ENCODE results near the gene WSCD1. TPM values are rescaled to one million over a fixed set of nuclear protein-coding genes. Genes with fewer than 3 reads are reported as not detected.
A peak's percentile ranks its signal among the peaks of the same experiment; 100 is the strongest.

The WSCD1 gene
- total and polyA plus RNA-seq, 7 donors, result 4.1 to 17.5 (median 7.1) TPM

GRCh38 chr17:6165806-6166205 lies 95.6 kb downstream of the WSCD1 start:
- H3K27me3 ChIP-seq (ENCODE audit: insufficient read depth in 3 of 3, low read length in 2 of 3), result no peaks in the 10 kb centered on the region
- DNase-seq, result no peak

GRCh38 chr17:6166492-6167179 lies 96.5 kb downstream of the WSCD1 start:
- WGBS, 3 donors, result 51 to 58% (median 56%) methylated on average over 6 of the region's 6 CpGs

More at GRCh38 chr17:6165806-6166205, 95.6 kb downstream of the WSCD1 start:
- Histone ChIP-seq H3K9me3 (no peaks in the 10 kb centered on the region), H3K27ac (no peak overlapping the region), H3K4me1 (peaks cover 2% of the 10 kb centered on the region), H3K4me3 (no peak overlapping the region), H3K36me3 (ENCODE audit: insufficient read depth in 1 of 2, low read depth in 1 of 2) (no peaks in the 10 kb centered on the region)
- no peak for ATAC-seq
- WGBS, 3 donors, result 76 to 84% (median 83%) methylated on average over 6 of the region's 6 CpGs
- intact Hi-C loops (cut with DNase I), result no loop called here
- no peak for TF ChIP-seq CTCF (IDR thresholded peaks at IDR 0.05)

GRCh38 chr17:6168296-6168695 lies 98.1 kb downstream of the WSCD1 start:
- Histone ChIP-seq H3K4me1 (peaks cover 2% of the 10 kb centered on the region), H3K27me3 (ENCODE audit: insufficient read depth in 3 of 3, low read length in 2 of 3) (no peaks in the 10 kb centered on the region), H3K4me3 (no peak overlapping the region), H3K36me3 (ENCODE audit: insufficient read depth in 1 of 2, low read depth in 1 of 2) (no peaks in the 10 kb centered on the region), H3K9me3 (no peaks in the 10 kb centered on the region), H3K27ac (no peak overlapping the region)
- WGBS, 3 donors, result 72 to 82% (median 79%) methylated on average over 6 of the region's 6 CpGs
- ATAC-seq, result no peak
- intact Hi-C loops (cut with DNase I), result no loop called here
- DNase-seq, result no peak
- TF ChIP-seq CTCF (IDR thresholded peaks at IDR 0.05), result no peak

More at GRCh38 chr17:6166492-6167179, 96.5 kb downstream of the WSCD1 start:
- H3K9me3 ChIP-seq, result no peaks in the 10 kb centered on the region
- DNase-seq (no peak), ATAC-seq (peak; percentile 65 to 96 (median 88))
- no peak for TF ChIP-seq CTCF (IDR thresholded peaks at IDR 0.05)
- intact Hi-C loops (cut with DNase I), result no loop called here
- H3K36me3 ChIP-seq (ENCODE audit: insufficient read depth in 1 of 2, low read depth in 1 of 2), result no peaks in the 10 kb centered on the region
- H3K27me3 ChIP-seq (ENCODE audit: insufficient read depth in 3 of 3, low read length in 2 of 3), result no peaks in the 10 kb centered on the region
- no peak overlapping the region for H3K4me3 ChIP-seq
- no peak overlapping the region for H3K27ac ChIP-seq
- H3K4me1 ChIP-seq, result peaks cover 2% of the 10 kb centered on the region

GRCh38 chr17:6170349-6170748 lies 100.2 kb downstream of the WSCD1 start:
- Histone ChIP-seq H3K4me3 (no peak overlapping the region), H3K9me3 (no peaks in the 10 kb centered on the region), H3K27ac (no peak overlapping the region), H3K4me1 (peaks cover 2% of the 10 kb centered on the region), H3K36me3 (ENCODE audit: insufficient read depth in 1 of 2, low read depth in 1 of 2) (no peaks in the 10 kb centered on the region), H3K27me3 (ENCODE audit: insufficient read depth in 3 of 3, low read length in 2 of 3) (no peaks in the 10 kb centered on the region)
- no peak for DNase-seq
- no peak for TF ChIP-seq CTCF (IDR thresholded peaks at IDR 0.05)
- no peak for ATAC-seq
- intact Hi-C loops (cut with DNase I), result no loop called here
- WGBS, 3 donors, result 64 to 69% (median 65%) methylated on average over 4 of the region's 4 CpGs
